Measurements from ENCODE around the gene TVP23B. TPM values are rescaled to one million over a fixed set of nuclear protein-coding genes. Genes with fewer than 3 reads are reported as not detected.
"Not testable (repeated sequence)": the region's sequence is repeated elsewhere in the genome, so short reads cannot be mapped to it uniquely, and the experiment has no call there.

TVP23B gene
- total RNA-seq, 8 experiments from 2014 or later, result 30.7 to 63.1 (median 41.5) TPM

- WGBS, 10 experiments, result 70 to 100% (median 92%) methylated on average over 2 to 4 of the region's 8 CpGs; no CpG with 5 or more reads in 5 of the 10 experiments
- H3K4me1 ChIP-seq (replicated peaks in 1 of 2), result not testable (repeated sequence)
These were observed 23.5 kb upstream of the TVP23B start for GRCh38 chr17:18757368-18758044.

GRCh38 chr17:18758344-18758743, 22.6 kb upstream of the TVP23B start:
- ATAC-seq (replicated peaks in 6 of 8); H3K27ac ChIP-seq; H3K4me3 ChIP-seq; in situ Hi-C loops (cut with MboI; ENCODE audit: low pct_unique_long_range_greater_than_20kb in 2 of 9, low sequenced_read_pairs in 9 of 9, unreplicated experiment in 9 of 9); H3K4me1 ChIP-seq (replicated peaks in 1 of 2): not testable (repeated sequence)
- no CpG with 5 or more reads among the region's 6 CpGs for WGBS, 10 experiments

More at GRCh38 chr17:18757368-18758044, 23.5 kb upstream of the TVP23B start:
- H3K4me3 ChIP-seq; H3K27ac ChIP-seq; ATAC-seq (replicated peaks in 6 of 8); in situ Hi-C loops (cut with MboI; ENCODE audit: low pct_unique_long_range_greater_than_20kb in 2 of 9, low sequenced_read_pairs in 9 of 9, unreplicated experiment in 9 of 9): not testable (repeated sequence)

GRCh38 chr17:18760221-18760620, 20.8 kb upstream of the TVP23B start:
- ATAC-seq (replicated peaks in 6 of 8); H3K4me1 ChIP-seq (replicated peaks in 1 of 2); H3K4me3 ChIP-seq; H3K27ac ChIP-seq; in situ Hi-C loops (cut with MboI; ENCODE audit: low pct_unique_long_range_greater_than_20kb in 2 of 9, low sequenced_read_pairs in 9 of 9, unreplicated experiment in 9 of 9): not testable (repeated sequence)
- WGBS, 10 experiments, result 100% methylated on average over 2 of the region's 6 CpGs; no CpG with 5 or more reads in 9 of the 10 experiments

- ATAC-seq (replicated peaks in 6 of 8); in situ Hi-C loops (cut with MboI; ENCODE audit: low pct_unique_long_range_greater_than_20kb in 2 of 9, low sequenced_read_pairs in 9 of 9, unreplicated experiment in 9 of 9); H3K4me3 ChIP-seq; H3K4me1 ChIP-seq (replicated peaks in 1 of 2); H3K27ac ChIP-seq: not testable (repeated sequence)
- 100% methylated on average over 1 of the region's 4 CpGs; no CpG with 5 or more reads in 9 of the 10 experiments for WGBS, 10 experiments
These were observed 10.4 kb upstream of the TVP23B start for GRCh38 chr17:18770572-18770971.

GRCh38 chr17:18771066-18771465, 9.9 kb upstream of the TVP23B start:
- ATAC-seq (replicated peaks in 6 of 8); in situ Hi-C loops (cut with MboI; ENCODE audit: low pct_unique_long_range_greater_than_20kb in 2 of 9, low sequenced_read_pairs in 9 of 9, unreplicated experiment in 9 of 9): not testable (repeated sequence)
- WGBS, 10 experiments, result 43 to 71% (median 52%) methylated on average over 1 to 3 of the region's 4 CpGs; no CpG with 5 or more reads in 6 of the 10 experiments

GRCh38 chr17:18772471-18772870, 8.5 kb upstream of the TVP23B start:
- Histone ChIP-seq H3K4me3 (no peak overlapping the region), H3K4me1 (replicated peaks in 1 of 2) (no peaks in the 10 kb centered on the region), H3K27ac (no peak overlapping the region)
- in situ Hi-C loops (cut with MboI; ENCODE audit: low pct_unique_long_range_greater_than_20kb in 2 of 9, low sequenced_read_pairs in 9 of 9, unreplicated experiment in 9 of 9), result no loop called here
- 42 to 100% (median 80%) methylated on average over 1 to 4 of the region's 7 CpGs; no CpG with 5 or more reads in 3 of the 10 experiments for WGBS, 10 experiments
- ATAC-seq (replicated peaks in 6 of 8), result no peak

More at GRCh38 chr17:18771066-18771465, 9.9 kb upstream of the TVP23B start:
- H3K4me3 ChIP-seq; H3K4me1 ChIP-seq (replicated peaks in 1 of 2); H3K27ac ChIP-seq: not testable (repeated sequence)

GRCh38 chr17:18781805-18782204, 822 bp downstream of the TVP23B start:
- no CpG with 5 or more reads among the region's 5 CpGs for WGBS, 10 experiments
- H3K4me3 ChIP-seq; H3K27ac ChIP-seq; H3K4me1 ChIP-seq (replicated peaks in 1 of 2); in situ Hi-C loops (cut with MboI; ENCODE audit: low pct_unique_long_range_greater_than_20kb in 2 of 9, low sequenced_read_pairs in 9 of 9, unreplicated experiment in 9 of 9); ATAC-seq (replicated peaks in 6 of 8): not testable (repeated sequence)

- in situ Hi-C loops (cut with MboI; ENCODE audit: low pct_unique_long_range_greater_than_20kb in 2 of 9, low sequenced_read_pairs in 9 of 9, unreplicated experiment in 9 of 9); H3K27ac ChIP-seq; ATAC-seq (replicated peaks in 6 of 8); H3K4me1 ChIP-seq (replicated peaks in 1 of 2); H3K4me3 ChIP-seq: not testable (repeated sequence)
- WGBS, 10 experiments, result no CpG with 5 or more reads among the region's 1 CpG
These were observed 5.0 kb downstream of the TVP23B start for GRCh38 chr17:18785933-18786332.

GRCh38 chr17:18786890-18787289, 5.9 kb downstream of the TVP23B start:
- no CpG with 5 or more reads among the region's 5 CpGs for WGBS, 10 experiments
- H3K27ac ChIP-seq; in situ Hi-C loops (cut with MboI; ENCODE audit: low pct_unique_long_range_greater_than_20kb in 2 of 9, low sequenced_read_pairs in 9 of 9, unreplicated experiment in 9 of 9); H3K4me1 ChIP-seq (replicated peaks in 1 of 2); H3K4me3 ChIP-seq: not testable (repeated sequence)
- ATAC-seq (replicated peaks in 6 of 8), result peak in 1 of 8 experiments; percentile 21

- WGBS, 10 experiments, result no CpG with 5 or more reads among the region's 1 CpG
- peak in 3 of 8 experiments; percentile 48 to 50 (median 48) for ATAC-seq (replicated peaks in 6 of 8)
These were observed 10.4 kb downstream of the TVP23B start for GRCh38 chr17:18791402-18791801.

GRCh38 chr17:18794841-18795240, 13.9 kb downstream of the TVP23B start:
- ATAC-seq (replicated peaks in 6 of 8), result peak in 1 of 8 experiments; percentile 32
- in situ Hi-C loops (cut with MboI; ENCODE audit: low pct_unique_long_range_greater_than_20kb in 2 of 9, low sequenced_read_pairs in 9 of 9, unreplicated experiment in 9 of 9); H3K27ac ChIP-seq; H3K4me1 ChIP-seq (replicated peaks in 1 of 2); H3K4me3 ChIP-seq: not testable (repeated sequence)
- 24 to 85% (median 75%) methylated on average over 2 to 4 of the region's 4 CpGs; no CpG with 5 or more reads in 2 of the 10 experiments for WGBS, 10 experiments

More at GRCh38 chr17:18791402-18791801, 10.4 kb downstream of the TVP23B start:
- H3K4me3 ChIP-seq; in situ Hi-C loops (cut with MboI; ENCODE audit: low pct_unique_long_range_greater_than_20kb in 2 of 9, low sequenced_read_pairs in 9 of 9, unreplicated experiment in 9 of 9); H3K27ac ChIP-seq; H3K4me1 ChIP-seq (replicated peaks in 1 of 2): not testable (repeated sequence)

GRCh38 chr17:18796887-18797286, 15.9 kb downstream of the TVP23B start:
- in situ Hi-C loops (cut with MboI; ENCODE audit: low pct_unique_long_range_greater_than_20kb in 2 of 9, low sequenced_read_pairs in 9 of 9, unreplicated experiment in 9 of 9); ATAC-seq (replicated peaks in 6 of 8); H3K27ac ChIP-seq; H3K4me3 ChIP-seq; H3K4me1 ChIP-seq (replicated peaks in 1 of 2): not testable (repeated sequence)

- in situ Hi-C loops (cut with MboI; ENCODE audit: low pct_unique_long_range_greater_than_20kb in 2 of 9, low sequenced_read_pairs in 9 of 9, unreplicated experiment in 9 of 9), result loop anchor here in 1 of 9 experiments (25.0 kb wide), 1 partner anchor 134 kb away; no protein-coding TSS in a partner anchor
- not testable (repeated sequence) for H3K27ac ChIP-seq; H3K4me3 ChIP-seq; ATAC-seq (replicated peaks in 6 of 8); H3K4me1 ChIP-seq (replicated peaks in 1 of 2)
- WGBS, 10 experiments, result 64 to 100% (median 94%) methylated on average over 1 to 2 of the region's 7 CpGs; no CpG with 5 or more reads in 7 of the 10 experiments
These were observed 22.7 kb downstream of the TVP23B start for GRCh38 chr17:18803458-18804245.
